ACC112 (cell line): Measurements from ENCODE around the gene NRXN2.

Source experiments
- H2AFZ ChIP-seq: fragments of 200-600 bp; sonication (generic); one replicate; pipeline ENCODE4 v1.6.0; 2017; ENCODE audit warnings: antibody characterized with exemption, low read length; ENCODE audit not compliant: unreplicated experiment
- H3K27ac ChIP-seq: fragments of 200-600 bp; sonication (generic); 2 replicates; pipeline ENCODE4 v1.5.1; 2014; ENCODE audit warnings: low read depth, mild to moderate bottlenecking, antibody characterized with exemption, low read length, moderate library complexity
- H3K27me3 ChIP-seq: fragments of 200-600 bp; sonication (generic); 2 replicates; pipeline ENCODE4 v1.6.1; 2014; ENCODE audit warnings: mild to moderate bottlenecking, antibody characterized with exemption, low read length, moderate library complexity, mixed read lengths; ENCODE audit not compliant: insufficient read depth
- H3K36me3 ChIP-seq: fragments of 200-600 bp; sonication (generic); 2 replicates; pipeline ENCODE4 v1.6.1; 2016; ENCODE audit warnings: mild to moderate bottlenecking, antibody characterized with exemption, low read length, moderate library complexity, mixed read lengths; ENCODE audit not compliant: insufficient read depth
- H3K4me1 ChIP-seq: fragments of 200-600 bp; sonication (generic); one replicate; pipeline ENCODE4 v1.6.1; 2016; ENCODE audit warnings: low read length, mixed read lengths; ENCODE audit not compliant: insufficient read depth, unreplicated experiment, control insufficient read depth
- H3K4me3 ChIP-seq: fragments of 200-600 bp; sonication (generic); 2 replicates; pipeline ENCODE4 v1.5.1; 2014; ENCODE audit warnings: mild to moderate bottlenecking, low read depth, low read length
- H3K79me2 ChIP-seq: fragments of 200-600 bp; sonication (generic); one replicate; pipeline ENCODE4 v1.6.0; 2016; ENCODE audit warnings: low read length; ENCODE audit not compliant: control insufficient read depth, unreplicated experiment, insufficient read depth

NRXN2 gene

DNA sequence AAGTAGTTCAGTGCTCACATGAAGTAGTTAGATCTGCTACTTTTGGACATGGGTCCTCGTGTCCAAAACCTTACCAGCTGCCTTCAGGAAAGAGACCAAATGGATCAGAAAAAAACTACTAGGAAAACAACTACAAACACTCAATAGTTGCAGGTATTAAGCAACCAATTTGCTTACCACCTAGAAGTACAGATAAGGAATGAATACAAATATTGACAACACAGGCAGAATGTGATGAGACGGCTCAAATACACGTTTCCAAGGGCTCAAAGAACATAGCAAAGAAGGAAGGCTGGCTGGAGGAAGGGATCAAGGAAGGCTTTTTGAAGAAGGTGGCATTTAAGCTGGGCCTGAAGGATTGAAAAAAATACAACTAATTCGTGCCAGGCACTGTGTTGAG is 41.8 kb downstream of the NRXN2 start:
- H2AFZ ChIP-seq, result no peak overlapping the region
- no peak overlapping the region for H3K27ac ChIP-seq
- no peak overlapping the region for H3K4me3 ChIP-seq
- H3K4me1 ChIP-seq, result no peaks in the 10 kb centered on the region
- H3K27me3 ChIP-seq, result peaks cover 37% of the 10 kb centered on the region
- H3K79me2 ChIP-seq, result no peaks in the 10 kb centered on the region
- no peaks in the 10 kb centered on the region for H3K36me3 ChIP-seq

- Histone ChIP-seq H3K79me2 (no peaks in the 10 kb centered on the region), H3K27ac (no peak overlapping the region), H2AFZ (no peak overlapping the region), H3K27me3 (peaks cover 37% of the 10 kb centered on the region), H3K36me3 (no peaks in the 10 kb centered on the region), H3K4me1 (peaks cover 11% of the 10 kb centered on the region), H3K4me3 (no peak overlapping the region)
Measured at GRCh38 chr11:64679846-64680245, 43.2 kb downstream of the NRXN2 start.

- Histone ChIP-seq H3K79me2 (no peaks in the 10 kb centered on the region), H3K27ac (no peak overlapping the region), H2AFZ (no peak overlapping the region), H3K36me3 (no peaks in the 10 kb centered on the region), H3K4me1 (peaks cover 14% of the 10 kb centered on the region), H3K4me3 (no peak overlapping the region), H3K27me3 (peaks cover 30% of the 10 kb centered on the region)
Measured at GRCh38 chr11:64677441-64678023, 45.5 kb downstream of the NRXN2 start.

DNA sequence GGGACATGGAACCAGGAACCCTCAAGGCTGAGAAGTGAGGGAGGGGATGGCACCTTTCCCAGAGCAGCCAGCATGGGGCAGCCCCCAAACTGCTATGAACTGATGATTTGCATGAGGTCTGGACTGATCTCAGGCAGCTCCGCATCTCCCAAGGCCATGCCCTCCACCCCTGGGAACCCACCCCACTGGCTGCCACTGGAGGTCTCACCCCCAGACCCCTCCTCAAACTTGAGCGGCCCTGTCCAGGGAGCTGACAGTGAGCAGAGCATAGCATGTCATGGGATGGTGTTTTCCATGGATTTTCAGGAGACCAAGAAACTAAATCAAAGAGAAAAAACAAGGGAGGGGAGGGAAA is 46.8 kb downstream of the NRXN2 start:
- H3K4me1 ChIP-seq, result peaks cover 14% of the 10 kb centered on the region
- no peak overlapping the region for H3K4me3 ChIP-seq
- H3K79me2 ChIP-seq, result no peaks in the 10 kb centered on the region
- H3K27me3 ChIP-seq, result peaks cover 25% of the 10 kb centered on the region
- H3K36me3 ChIP-seq, result no peaks in the 10 kb centered on the region
- H3K27ac ChIP-seq, result no peak overlapping the region
- no peak overlapping the region for H2AFZ ChIP-seq

DNA sequence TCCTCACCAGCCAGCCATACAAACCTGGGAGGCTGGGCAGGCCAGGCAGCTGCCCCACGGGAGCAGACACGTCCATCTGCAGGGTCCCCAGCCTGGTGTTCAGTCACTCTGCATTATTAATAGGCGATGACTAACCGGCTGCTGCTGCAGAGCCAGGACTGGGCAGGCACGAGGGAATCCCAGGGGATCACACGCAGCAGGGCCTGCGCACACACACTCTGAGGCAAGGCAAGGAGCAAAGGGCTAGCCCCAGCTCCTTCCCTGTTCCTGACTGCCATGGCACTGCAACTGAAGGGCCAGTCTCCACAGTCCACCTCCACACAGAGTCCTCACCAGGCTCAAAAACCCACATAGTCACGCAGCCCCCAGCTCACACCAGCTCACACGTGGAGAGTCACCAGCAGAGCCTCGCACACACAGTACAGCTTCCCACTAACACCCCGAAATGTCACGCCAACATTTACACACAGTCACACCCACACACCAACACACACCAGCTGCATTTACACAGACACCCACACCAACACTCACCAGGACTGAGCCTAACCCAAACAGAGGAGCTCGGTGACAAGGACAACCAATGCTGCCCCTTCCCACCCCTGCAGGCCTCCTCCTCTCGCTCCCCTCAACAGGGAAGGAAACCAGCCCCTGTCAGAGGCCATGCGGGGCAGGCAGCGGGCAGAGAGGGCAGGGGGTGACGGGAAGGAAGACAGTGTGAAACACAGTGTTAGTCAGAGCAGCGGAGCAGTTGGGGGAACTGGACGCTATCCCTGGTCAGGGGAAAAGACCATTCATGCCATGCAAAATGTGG is 47.3 kb downstream of the NRXN2 start:
- H3K79me2 ChIP-seq, result no peaks in the 10 kb centered on the region
- peaks cover 14% of the 10 kb centered on the region for H3K4me1 ChIP-seq
- H3K4me3 ChIP-seq, result no peak overlapping the region; the same call in 1 of the 2 replicates
- H2AFZ ChIP-seq, result no peak overlapping the region
- no peaks in the 10 kb centered on the region for H3K36me3 ChIP-seq
- H3K27me3 ChIP-seq, result peaks cover 23% of the 10 kb centered on the region
- H3K27ac ChIP-seq, result no peak overlapping the region

DNA sequence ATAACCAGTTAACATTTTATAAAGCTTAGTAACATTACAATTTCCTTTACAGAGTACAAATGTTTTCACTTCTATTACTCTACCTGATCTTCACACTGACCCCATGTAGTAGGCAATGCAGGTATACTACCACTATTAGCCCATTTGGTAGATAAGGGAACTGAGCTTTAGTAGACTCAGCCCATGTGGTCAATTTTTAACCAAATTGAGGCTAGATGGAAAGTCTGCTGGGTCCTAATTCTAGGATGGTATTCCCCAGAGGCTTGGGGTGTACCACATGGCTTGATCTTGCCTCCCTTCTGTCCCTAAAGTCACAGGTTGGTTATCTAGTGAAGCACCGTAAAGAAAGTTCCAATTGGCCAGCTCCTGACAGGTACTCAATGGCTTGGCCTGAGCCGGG is 48.2 kb downstream of the NRXN2 start:
- Histone ChIP-seq H3K36me3 (no peaks in the 10 kb centered on the region), H3K4me1 (peaks cover 14% of the 10 kb centered on the region), H3K79me2 (no peaks in the 10 kb centered on the region), H2AFZ (no peak overlapping the region), H3K27ac (no peak overlapping the region), H3K27me3 (peaks cover 21% of the 10 kb centered on the region), H3K4me3 (no peak overlapping the region; the same call in 1 of the 2 replicates)

DNA sequence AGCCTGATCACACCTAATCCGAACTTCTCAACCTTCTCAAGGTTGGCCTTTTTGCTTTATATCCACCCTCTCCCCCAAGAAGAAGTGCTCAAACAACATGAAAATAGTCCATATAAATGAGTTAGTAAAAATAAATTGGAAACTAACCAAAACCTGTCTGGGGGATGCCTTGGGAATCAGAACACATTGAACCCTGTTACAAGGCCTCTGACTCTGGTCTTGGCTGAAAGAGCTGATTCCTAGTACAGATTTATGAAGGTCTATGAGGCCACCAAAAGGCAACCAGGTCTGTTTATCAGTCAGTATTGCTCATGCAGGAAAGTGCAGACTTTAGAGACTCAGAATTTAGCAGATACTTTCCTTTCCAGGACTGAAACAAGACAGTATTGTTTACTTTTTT is 49.7 kb downstream of the NRXN2 start:
- Histone ChIP-seq H3K27ac (no peak overlapping the region), H3K27me3 (peaks cover 27% of the 10 kb centered on the region)

GRCh38 chr11:64672875-64673274 is 50.1 kb downstream of the NRXN2 start:
- Histone ChIP-seq H3K4me3 (no peak overlapping the region), H3K27ac (no peak overlapping the region), H3K79me2 (no peaks in the 10 kb centered on the region), H3K36me3 (no peaks in the 10 kb centered on the region), H3K4me1 (peaks cover 14% of the 10 kb centered on the region), H3K27me3 (peaks cover 29% of the 10 kb centered on the region), H2AFZ (no peak overlapping the region)

More for the DNA sequence above, 49.7 kb downstream of the NRXN2 start:
- no peaks in the 10 kb centered on the region for H3K79me2 ChIP-seq
- H3K4me1 ChIP-seq, result peaks cover 14% of the 10 kb centered on the region
- H2AFZ ChIP-seq, result no peak overlapping the region
- H3K4me3 ChIP-seq, result no peak overlapping the region
- H3K36me3 ChIP-seq, result no peaks in the 10 kb centered on the region

DNA sequence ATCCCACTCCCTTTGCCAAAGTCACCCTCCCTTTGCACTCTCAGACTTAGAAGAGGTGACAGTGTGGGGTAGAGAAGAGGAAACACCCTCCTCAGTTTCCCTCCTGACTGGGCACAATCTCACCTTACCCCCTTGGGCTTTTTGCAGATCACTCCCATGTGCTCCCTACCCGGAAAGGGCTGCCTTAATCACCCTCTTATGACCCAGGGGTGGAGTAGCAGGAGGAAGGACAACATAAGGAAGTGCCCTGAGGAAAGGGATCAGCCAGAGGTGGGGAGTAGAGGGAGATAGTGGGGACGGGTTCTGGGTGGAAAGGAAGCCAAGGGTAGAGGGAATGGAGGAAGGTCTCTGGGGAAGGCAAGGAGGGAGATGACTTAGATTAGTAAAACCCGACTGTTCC is 52.0 kb downstream of the NRXN2 start:
- no peak overlapping the region for H3K4me3 ChIP-seq
- H3K27me3 ChIP-seq, result peaks cover 21% of the 10 kb centered on the region
- H3K36me3 ChIP-seq, result no peaks in the 10 kb centered on the region
- H2AFZ ChIP-seq, result no peak overlapping the region
- peaks cover 13% of the 10 kb centered on the region for H3K4me1 ChIP-seq
- no peak overlapping the region for H3K27ac ChIP-seq
- H3K79me2 ChIP-seq, result no peaks in the 10 kb centered on the region

GRCh38 chr11:64667154-64667745 is 55.7 kb downstream of the NRXN2 start:
- no peaks in the 10 kb centered on the region for H3K4me1 ChIP-seq
- H3K27ac ChIP-seq, result no peak overlapping the region
- H3K27me3 ChIP-seq, result peaks cover 21% of the 10 kb centered on the region

GRCh38 chr11:64665411-64665821 is 57.6 kb downstream of the NRXN2 start:
- Histone ChIP-seq H3K27me3 (peaks cover 18% of the 10 kb centered on the region), H3K36me3 (no peaks in the 10 kb centered on the region), H2AFZ (no peak overlapping the region), H3K27ac (no peak overlapping the region), H3K79me2 (peaks cover 4% of the 10 kb centered on the region), H3K4me3 (no peak overlapping the region), H3K4me1 (peaks cover 9% of the 10 kb centered on the region)

More at GRCh38 chr11:64667154-64667745, 55.7 kb downstream of the NRXN2 start:
- H3K36me3 ChIP-seq, result no peaks in the 10 kb centered on the region
- H3K79me2 ChIP-seq, result no peaks in the 10 kb centered on the region
- no peak overlapping the region for H3K4me3 ChIP-seq
- no peak overlapping the region for H2AFZ ChIP-seq
